Measurements from ENCODE around the gene CPB1. TPM values are rescaled to one million over a fixed set of nuclear protein-coding genes. Genes with fewer than 3 reads are reported as not detected.

CPB1 gene
- total RNA-seq, 4 donors from 2014 or later, result 1.1 TPM; not detected in 3

DNA sequence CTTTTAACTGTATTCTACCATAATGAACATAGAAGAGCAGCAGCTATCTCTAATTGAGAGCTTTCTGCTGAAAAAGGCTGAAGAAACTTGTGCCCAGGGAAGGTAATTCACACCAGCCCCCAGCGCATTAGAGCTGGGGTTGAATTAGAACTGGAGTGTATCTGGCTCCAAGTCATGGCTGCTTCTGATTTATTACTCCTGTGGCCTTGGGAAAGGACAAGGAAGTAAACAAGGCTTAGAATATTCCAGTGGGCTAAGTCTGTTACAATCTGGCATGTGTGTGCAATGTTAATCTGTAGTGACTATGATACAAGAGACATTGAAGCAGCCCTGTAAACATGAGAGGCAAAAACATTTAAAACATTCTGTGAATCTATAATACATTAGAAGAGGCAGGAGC, 55.6 kb downstream of the CPB1 start:
- Histone ChIP-seq H3K9me3 (no peaks in the 10 kb centered on the region), H3K36me3 (no peaks in the 10 kb centered on the region), H3K4me3 (replicated peaks in 1 of 3) (no peak overlapping the region), H3K27me3 (no peaks in the 10 kb centered on the region), H3K27ac (no peak overlapping the region), H3K4me1 (no peaks in the 10 kb centered on the region)
- WGBS, 2 donors, result 90 to 95% methylated on average over 1 of the region's 1 CpG
- no peak for DNase-seq
- TF ChIP-seq, protein P1, sequence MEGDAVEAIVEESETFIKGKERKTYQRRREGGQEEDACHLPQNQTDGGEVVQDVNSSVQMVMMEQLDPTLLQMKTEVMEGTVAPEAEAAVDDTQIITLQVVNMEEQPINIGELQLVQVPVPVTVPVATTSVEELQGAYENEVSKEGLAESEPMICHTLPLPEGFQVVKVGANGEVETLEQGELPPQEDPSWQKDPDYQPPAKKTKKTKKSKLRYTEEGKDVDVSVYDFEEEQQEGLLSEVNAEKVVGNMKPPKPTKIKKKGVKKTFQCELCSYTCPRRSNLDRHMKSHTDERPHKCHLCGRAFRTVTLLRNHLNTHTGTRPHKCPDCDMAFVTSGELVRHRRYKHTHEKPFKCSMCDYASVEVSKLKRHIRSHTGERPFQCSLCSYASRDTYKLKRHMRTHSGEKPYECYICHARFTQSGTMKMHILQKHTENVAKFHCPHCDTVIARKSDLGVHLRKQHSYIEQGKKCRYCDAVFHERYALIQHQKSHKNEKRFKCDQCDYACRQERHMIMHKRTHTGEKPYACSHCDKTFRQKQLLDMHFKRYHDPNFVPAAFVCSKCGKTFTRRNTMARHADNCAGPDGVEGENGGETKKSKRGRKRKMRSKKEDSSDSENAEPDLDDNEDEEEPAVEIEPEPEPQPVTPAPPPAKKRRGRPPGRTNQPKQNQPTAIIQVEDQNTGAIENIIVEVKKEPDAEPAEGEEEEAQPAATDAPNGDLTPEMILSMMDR (IDR thresholded peaks at IDR 0.05), result no peak
- no peak for TF ChIP-seq POLR2A (IDR thresholded peaks at IDR 0.05)
- intact Hi-C loops (cut with DNase I), result no loop called here

DNA sequence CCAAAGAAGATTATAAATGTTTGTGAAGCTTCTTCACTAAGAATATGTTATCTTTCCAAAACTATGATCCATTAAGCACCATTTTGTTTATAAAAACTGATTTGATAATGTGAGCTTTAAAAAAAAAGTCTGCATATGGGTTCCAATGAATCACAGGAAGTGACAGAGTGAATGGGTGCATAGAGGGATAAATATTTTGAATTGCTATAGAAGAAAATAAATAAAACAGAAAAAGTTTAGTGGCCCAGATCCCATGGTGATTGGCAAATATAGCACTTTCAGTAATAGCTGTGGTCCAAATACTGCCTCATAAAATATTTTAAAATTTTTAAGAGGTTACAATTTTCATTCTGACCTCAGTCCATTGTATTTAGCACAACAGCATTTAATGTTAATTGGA, 56.6 kb downstream of the CPB1 start:
- TF ChIP-seq POLR2A (IDR thresholded peaks at IDR 0.05), result no peak
- TF ChIP-seq, protein P1 (IDR thresholded peaks at IDR 0.05), result no peak
- Histone ChIP-seq H3K36me3 (no peaks in the 10 kb centered on the region), H3K4me3 (replicated peaks in 1 of 3) (no peak overlapping the region), H3K4me1 (no peaks in the 10 kb centered on the region), H3K27ac (no peak overlapping the region), H3K9me3 (no peaks in the 10 kb centered on the region), H3K27me3 (no peaks in the 10 kb centered on the region)
- DNase-seq, result no peak
- intact Hi-C loops (cut with DNase I), result no loop called here

DNA sequence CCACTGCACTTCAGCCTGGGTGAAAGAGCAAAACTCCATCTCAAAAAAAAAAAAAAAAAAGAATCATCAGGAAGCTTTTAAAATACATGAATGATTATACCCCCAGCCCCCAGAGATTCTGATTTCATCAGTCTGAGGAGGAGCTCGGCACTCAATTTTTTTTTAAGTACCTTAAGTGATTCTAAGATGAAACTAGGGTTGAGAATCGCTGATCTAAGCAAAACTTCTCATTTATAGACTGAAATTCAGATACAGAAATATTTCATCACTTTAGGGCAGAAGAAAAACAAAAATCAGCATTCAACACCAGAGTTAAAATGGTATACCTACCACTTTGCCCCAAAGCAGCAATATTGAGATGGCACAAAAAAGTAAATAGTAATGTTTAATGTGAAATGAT, 62.2 kb downstream of the CPB1 start:
- no peaks in the 10 kb centered on the region for H3K27me3 ChIP-seq
- no peaks in the 10 kb centered on the region for H3K36me3 ChIP-seq
- intact Hi-C loops (cut with DNase I), result no loop called here
- no peak overlapping the region for H3K4me3 ChIP-seq (replicated peaks in 1 of 3)
- WGBS, 2 donors, result 64 to 88% methylated on average over 2 of the region's 2 CpGs
- no peak overlapping the region for H3K27ac ChIP-seq
- no peaks in the 10 kb centered on the region for H3K4me1 ChIP-seq
- TF ChIP-seq POLR2A (IDR thresholded peaks at IDR 0.05), result no peak
- TF ChIP-seq, protein P1 (IDR thresholded peaks at IDR 0.05), result no peak
- DNase-seq, result no peak
- no peaks in the 10 kb centered on the region for H3K9me3 ChIP-seq

DNA sequence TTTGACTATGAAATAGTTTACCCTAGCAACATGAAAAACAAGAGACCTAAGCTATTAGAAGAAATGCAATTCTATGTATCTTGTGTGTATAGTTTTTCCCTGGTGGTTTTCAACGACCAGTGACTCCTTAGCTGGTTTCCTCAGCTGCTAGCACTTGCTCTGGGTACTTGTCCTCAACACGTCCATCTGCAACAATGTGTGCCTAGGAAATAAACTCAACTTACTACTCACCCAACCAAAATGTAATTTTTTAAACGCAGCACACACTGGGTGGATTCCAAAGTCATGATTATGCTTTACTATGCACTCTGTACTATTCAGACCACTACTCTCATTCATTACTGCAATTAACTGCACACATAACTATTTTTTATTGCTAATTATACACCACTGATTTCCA, 68.5 kb downstream of the CPB1 start:
- H3K9me3 ChIP-seq, result no peaks in the 10 kb centered on the region
- H3K27me3 ChIP-seq, result no peaks in the 10 kb centered on the region
- H3K4me1 ChIP-seq, result no peaks in the 10 kb centered on the region
- no peak for DNase-seq
- TF ChIP-seq, protein P1 (IDR thresholded peaks at IDR 0.05), result no peak
- no peak for TF ChIP-seq POLR2A (IDR thresholded peaks at IDR 0.05)
- H3K27ac ChIP-seq, result no peak overlapping the region
- H3K36me3 ChIP-seq, result no peaks in the 10 kb centered on the region
- WGBS, 2 donors, result 42 to 49% methylated on average over 3 of the region's 3 CpGs
- no peak overlapping the region for H3K4me3 ChIP-seq (replicated peaks in 1 of 3)
- intact Hi-C loops (cut with DNase I), result no loop called here

DNA sequence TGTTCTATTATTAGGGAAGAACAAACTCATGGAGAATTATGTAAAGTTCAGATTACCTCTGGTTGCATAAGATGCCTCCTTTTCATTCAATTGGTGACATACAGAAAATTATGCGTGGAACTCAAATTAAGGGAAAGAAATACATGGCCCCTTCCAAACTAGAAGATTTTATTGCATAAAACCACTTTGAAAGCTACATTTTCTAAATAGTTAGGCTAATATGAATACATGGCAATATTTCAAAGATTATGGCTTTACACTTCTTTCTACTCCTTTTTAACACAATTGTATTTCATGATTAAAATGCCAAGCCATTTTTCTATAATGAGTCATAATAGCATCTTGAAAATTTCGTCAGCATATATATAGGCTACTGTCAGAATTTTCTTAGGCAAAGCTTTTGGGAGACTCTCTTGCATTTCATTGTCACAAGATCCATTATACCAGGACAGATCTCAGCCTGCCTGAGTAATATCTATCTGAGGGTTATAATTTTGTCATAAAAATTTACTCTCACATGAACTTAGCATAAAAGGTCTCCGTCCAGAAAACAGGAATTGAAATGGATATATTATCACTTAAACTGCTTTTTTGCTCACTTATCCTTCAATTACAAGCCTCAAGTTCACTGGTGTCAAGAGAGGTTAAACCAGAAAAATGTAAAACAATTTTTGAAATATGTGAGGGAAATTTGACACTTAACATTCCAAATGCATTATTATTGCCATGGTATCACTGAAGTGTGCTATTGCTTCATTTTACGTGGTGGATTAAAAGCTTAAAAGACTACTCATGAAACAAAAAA, 74.6 kb downstream of the CPB1 start:
- H3K4me1 ChIP-seq, result no peaks in the 10 kb centered on the region
- no peak for DNase-seq
- H3K9me3 ChIP-seq, result no peaks in the 10 kb centered on the region
- TF ChIP-seq, protein P1 (IDR thresholded peaks at IDR 0.05), result no peak
- no peak for TF ChIP-seq POLR2A (IDR thresholded peaks at IDR 0.05)
- no peak overlapping the region for H3K27ac ChIP-seq
- H3K27me3 ChIP-seq, result no peaks in the 10 kb centered on the region
- H3K36me3 ChIP-seq, result no peaks in the 10 kb centered on the region
- WGBS, 2 donors, result 77 to 87% methylated on average over 4 of the region's 4 CpGs
- H3K4me3 ChIP-seq (replicated peaks in 1 of 3), result no peak overlapping the region
- intact Hi-C loops (cut with DNase I), result no loop called here
